ENCODE measurements around the gene ACSF3. TPM values are rescaled to one million over a fixed set of nuclear protein-coding genes. Genes with fewer than 3 reads are reported as not detected.

Gene ACSF3
- total RNA-seq, 1 experiment from 2014 or later: 34.0 TPM

GRCh38 chr16:89103156-89103555 is 9.5 kb downstream of the ACSF3 start:
- no peak overlapping the region for H3K4me2 ChIP-seq
- TF ChIP-seq EZH2 (IDR thresholded peaks at IDR 0.05; ENCODE audit: low read depth) (no peak), CTCF (conservative IDR thresholded peaks at IDR 0.05) (no peak)
- no peaks in the 10 kb centered on the region for H3K9me3 ChIP-seq (ENCODE audit: insufficient read depth, low read depth)
- H3K4me1 ChIP-seq (replicated peaks; ENCODE audit: insufficient read depth): no peaks in the 10 kb centered on the region
- H4K20me1 ChIP-seq (ENCODE audit: insufficient read depth): peaks cover 19% of the 10 kb centered on the region
- H3K27me3 ChIP-seq (ENCODE audit: insufficient read depth, low read depth): no peaks in the 10 kb centered on the region
- H2AFZ ChIP-seq: no peak overlapping the region
- H3F3A ChIP-seq (ENCODE audit: insufficient read depth, low read depth): no peaks in the 10 kb centered on the region
- H3K36me3 ChIP-seq (ENCODE audit: low read depth): no peaks in the 10 kb centered on the region
- no peak for DNase-seq
- intact Hi-C loops (cut with micrococcal nuclease; ENCODE audit: unreplicated experiment): no loop called here
- no peak overlapping the region for H3K4me3 ChIP-seq
- ChIA-PET POLR2A (ENCODE audit: unreplicated experiment) (no interaction called here), CTCF (no interaction called here)
- no peaks in the 10 kb centered on the region for H3K9me2 ChIP-seq (ENCODE audit: insufficient read depth)
- no peak overlapping the region for H3K27ac ChIP-seq
- no TSS peak for BruUV-seq (replicated peaks)
- H3K79me2 ChIP-seq (ENCODE audit: low read depth): peaks cover 4% of the 10 kb centered on the region; the same call in 1 of the 2 replicates

- Histone ChIP-seq H3K9me3 (ENCODE audit: insufficient read depth, low read depth) (no peaks in the 10 kb centered on the region), H2AFZ (no peak overlapping the region), H3K9me2 (ENCODE audit: insufficient read depth) (no peaks in the 10 kb centered on the region), H3K27me3 (ENCODE audit: insufficient read depth, low read depth) (no peaks in the 10 kb centered on the region), H4K20me1 (ENCODE audit: insufficient read depth) (peaks cover 19% of the 10 kb centered on the region), H3K79me2 (ENCODE audit: low read depth) (peaks cover 4% of the 10 kb centered on the region; the same call in 1 of the 2 replicates), H3F3A (ENCODE audit: insufficient read depth, low read depth) (no peaks in the 10 kb centered on the region), H3K4me1 (replicated peaks; ENCODE audit: insufficient read depth) (no peaks in the 10 kb centered on the region), H3K4me2 (no peak overlapping the region), H3K36me3 (ENCODE audit: low read depth) (no peaks in the 10 kb centered on the region), H3K4me3 (no peak overlapping the region), H3K27ac (no peak overlapping the region)
- intact Hi-C loops (cut with micrococcal nuclease; ENCODE audit: unreplicated experiment): no loop called here
- ChIA-PET CTCF (no interaction called here), POLR2A (ENCODE audit: unreplicated experiment) (no interaction called here)
- DNase-seq: no peak
- no TSS peak for BruUV-seq (replicated peaks)
- no peak for TF ChIP-seq CTCF (conservative IDR thresholded peaks at IDR 0.05)
- TF ChIP-seq EZH2 (IDR thresholded peaks at IDR 0.05; ENCODE audit: low read depth): no peak
Observed at GRCh38 chr16:89103781-89104180, 10.1 kb downstream of the ACSF3 start.

DNA sequence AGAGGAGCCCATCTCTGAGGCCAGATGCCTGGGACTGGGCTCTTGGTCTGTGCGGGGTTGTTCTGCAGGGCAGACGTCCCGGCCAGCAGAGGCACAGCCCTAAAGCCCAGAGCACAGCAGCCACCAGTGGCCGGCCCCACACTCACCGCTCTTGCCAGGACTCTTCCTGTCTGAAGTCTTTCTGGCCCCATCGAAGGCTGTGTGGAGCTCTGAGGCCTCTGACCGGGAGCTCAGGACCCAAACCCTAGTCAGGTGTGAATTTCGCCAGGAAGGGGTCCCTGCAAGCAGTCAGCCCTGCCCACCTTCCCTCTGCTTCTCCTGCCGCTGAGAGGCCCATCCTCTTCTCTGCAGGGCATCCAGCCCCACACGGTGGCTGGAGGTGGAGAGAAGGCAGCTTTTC is 10.7 kb downstream of the ACSF3 start:
- H3K4me1 ChIP-seq (replicated peaks; ENCODE audit: insufficient read depth): no peaks in the 10 kb centered on the region
- no peaks in the 10 kb centered on the region for H3K27me3 ChIP-seq (ENCODE audit: insufficient read depth, low read depth)
- H4K20me1 ChIP-seq (ENCODE audit: insufficient read depth): peaks cover 18% of the 10 kb centered on the region
- peaks cover 4% of the 10 kb centered on the region; the same call in 1 of the 2 replicates for H3K79me2 ChIP-seq (ENCODE audit: low read depth)
- no peaks in the 10 kb centered on the region for H3K36me3 ChIP-seq (ENCODE audit: low read depth)
- no peaks in the 10 kb centered on the region for H3F3A ChIP-seq (ENCODE audit: insufficient read depth, low read depth)
- H3K4me3 ChIP-seq: no peak overlapping the region
- no peak for DNase-seq
- no TSS peak for BruUV-seq (replicated peaks)
- ChIA-PET CTCF (no interaction called here), POLR2A (ENCODE audit: unreplicated experiment) (no interaction called here)
- no peaks in the 10 kb centered on the region for H3K9me3 ChIP-seq (ENCODE audit: insufficient read depth, low read depth)
- no peaks in the 10 kb centered on the region for H3K9me2 ChIP-seq (ENCODE audit: insufficient read depth)
- no peak overlapping the region for H3K4me2 ChIP-seq
- TF ChIP-seq EZH2 (IDR thresholded peaks at IDR 0.05; ENCODE audit: low read depth) (no peak), CTCF (conservative IDR thresholded peaks at IDR 0.05) (no peak)
- intact Hi-C loops (cut with micrococcal nuclease; ENCODE audit: unreplicated experiment): no loop called here
- no peak overlapping the region for H2AFZ ChIP-seq
- no peak overlapping the region for H3K27ac ChIP-seq

Data from PC-9 (cell line).